ENCODE data around the gene CREB3.
A peak's percentile ranks its signal among the peaks of the same experiment; 100 is the strongest.

Gene CREB3

GRCh38 chr9:35748858-35749514 is 16.5 kb downstream of the CREB3 start, which contains the start of the genes GBA2 and RGP1:
Gene GBA2, minus strand, starts transcription at chr9:35749228. Its CDS starts 524 bp downstream, at chr9:35748704.
Gene RGP1, plus strand, starts transcription at chr9:35749287. Its CDS starts 469 bp downstream, at chr9:35749756.
- no peak for TF ChIP-seq USF1 (IDR thresholded peaks at IDR 0.05)
- no peak for TF ChIP-seq NFIC (IDR thresholded peaks at IDR 0.05)
- TF ChIP-seq MAX (IDR thresholded peaks at IDR 0.05), result peak; percentile 45
- TF ChIP-seq CREB1 (IDR thresholded peaks at IDR 0.05; ENCODE audit: low read depth), result no peak
- no peak for TF ChIP-seq RAD21 (IDR thresholded peaks at IDR 0.05; ENCODE audit: low read depth)
- TF ChIP-seq FOXM1 (IDR thresholded peaks at IDR 0.05; ENCODE audit: borderline replicate concordance, low read depth), result no peak
- TF ChIP-seq YY1 (IDR thresholded peaks at IDR 0.05; ENCODE audit: low read depth), result 0 out of 2 replicates have a peak, but pooled peaks have one; percentile 19
- TF ChIP-seq CEBPB (IDR thresholded peaks at IDR 0.05), result no peak
- no peak for TF ChIP-seq TEAD4 (IDR thresholded peaks at IDR 0.05)
- TF ChIP-seq TAF1 (IDR thresholded peaks at IDR 0.05; ENCODE audit: low read depth), result no peak; the same call in none of the 2 replicates
- 0 out of 2 replicates have a peak, but pooled peaks have one; percentile 15 for TF ChIP-seq TCF12 (IDR thresholded peaks at IDR 0.05; ENCODE audit: low read depth)
- TF ChIP-seq EP300 (IDR thresholded peaks at IDR 0.05; ENCODE audit: borderline replicate concordance), result peak; percentile 69
- TF ChIP-seq EGR1 (IDR thresholded peaks at IDR 0.05), result no peak
- TF ChIP-seq ZBTB7A (IDR thresholded peaks at IDR 0.05; ENCODE audit: low read depth), result no peak
- TF ChIP-seq REST (IDR thresholded peaks at IDR 0.05; ENCODE audit: low read depth), result no peak

- TF ChIP-seq CREB1 (IDR thresholded peaks at IDR 0.05; ENCODE audit: low read depth) (no peak), TCF12 (IDR thresholded peaks at IDR 0.05; ENCODE audit: low read depth) (no peak), EGR1 (IDR thresholded peaks at IDR 0.05) (no peak), YY1 (IDR thresholded peaks at IDR 0.05; ENCODE audit: low read depth) (peak; percentile 89), TAF1 (IDR thresholded peaks at IDR 0.05; ENCODE audit: low read depth) (no peak), REST (IDR thresholded peaks at IDR 0.05; ENCODE audit: low read depth) (no peak)
Measured at GRCh38 chr9:35749515-35750255, 17.2 kb downstream of the CREB3 start.

- TF ChIP-seq NFIC (IDR thresholded peaks at IDR 0.05) (no peak), MAX (IDR thresholded peaks at IDR 0.05) (no peak), TEAD4 (IDR thresholded peaks at IDR 0.05) (no peak), YY1 (IDR thresholded peaks at IDR 0.05; ENCODE audit: low read depth) (no peak), USF1 (IDR thresholded peaks at IDR 0.05) (no peak), EGR1 (IDR thresholded peaks at IDR 0.05) (no peak), TAF1 (IDR thresholded peaks at IDR 0.05; ENCODE audit: low read depth) (no peak), RAD21 (IDR thresholded peaks at IDR 0.05; ENCODE audit: low read depth) (no peak), TCF12 (IDR thresholded peaks at IDR 0.05; ENCODE audit: low read depth) (no peak), CEBPB (IDR thresholded peaks at IDR 0.05) (no peak), EP300 (IDR thresholded peaks at IDR 0.05; ENCODE audit: borderline replicate concordance) (no peak), FOXM1 (IDR thresholded peaks at IDR 0.05; ENCODE audit: borderline replicate concordance, low read depth) (no peak)
Measured at GRCh38 chr9:35750256-35750531, 17.7 kb downstream of the CREB3 start.

GRCh38 chr9:35753466-35753865 is 21.0 kb downstream of the CREB3 start:
- no peak for TF ChIP-seq CREB1 (IDR thresholded peaks at IDR 0.05; ENCODE audit: low read depth)
- no peak for TF ChIP-seq NFIC (IDR thresholded peaks at IDR 0.05)

- TF ChIP-seq CREB1 (IDR thresholded peaks at IDR 0.05; ENCODE audit: low read depth) (no peak), EGR1 (IDR thresholded peaks at IDR 0.05) (no peak), USF1 (IDR thresholded peaks at IDR 0.05) (no peak), TAF1 (IDR thresholded peaks at IDR 0.05; ENCODE audit: low read depth) (no peak), REST (IDR thresholded peaks at IDR 0.05; ENCODE audit: low read depth) (no peak), NFIC (IDR thresholded peaks at IDR 0.05) (no peak), EP300 (IDR thresholded peaks at IDR 0.05; ENCODE audit: borderline replicate concordance) (no peak)
Measured at GRCh38 chr9:35754264-35754663, 21.8 kb downstream of the CREB3 start, which contains the start of gene MSMP. Gene MSMP, minus strand, starts transcription at chr9:35754276. Its CDS starts 147 bp downstream, at chr9:35754129.

Data from Ishikawa (cell line).